HepG2 (cell line): ENCODE data around the gene ARMC2. TPM values are rescaled to one million over a fixed set of nuclear protein-coding genes. Genes with fewer than 3 reads are reported as not detected.

Experiments
- ATAC-seq: fragments of 200-7000 bp; cut with Tn5 transposase; 3 replicates; pipeline ENCODE4 v1.9.1; 2020; ENCODE audit warnings: mild to moderate bottlenecking, moderate library complexity
- BruUV-seq: library from RNA; stranded (reverse); fragments of 400-500 nt; replicated peaks from 2 replicates; lab custom pipeline; 2021; lab: Mats Ljungman, UMichigan
- CTCF ChIA-PET: fragments of 300-600 bp; formaldehyde crosslinking; extraction: SDS; loops from one replicate; lab custom pipeline; 2021; ENCODE audit warnings: low total read pairs, inconsistent platforms, low intra/inter-chr PET ratio; lab: Yijun Ruan, JAX
- POLR2A ChIA-PET: fragments of 350-600 bp; sonication (Branson Sonifier 250); formaldehyde crosslinking; loops from one replicate; lab custom pipeline; 2020; ENCODE audit warnings: antibody characterized with exemption, inconsistent platforms; lab: Yijun Ruan, JAX
- DNase-seq: peaks from one replicate; pipeline ENCODE4 v3.0.0-alpha.2; 2015; ENCODE audit warnings: low spot score
- FAIRE-seq: peaks from 3 replicates; lab custom pipeline; 2011; peaks lifted over from hg19 to GRCh38; lab: Jason Lieb, UNC
- H2AFZ ChIP-seq: one replicate; pipeline ENCODE4 v1.6.1; 2011; ENCODE audit warnings: low read length, inconsistent platforms
- H3K27ac ChIP-seq: fragments of 300-600 bp; 3 replicates; pipeline ENCODE4 v1.8.0; 2011; ENCODE audit warnings: mixed run types, mild to moderate bottlenecking, mixed read lengths, low read length, inconsistent platforms; ENCODE audit not compliant: insufficient read depth; ENCODE audit errors: extremely low read length
- H3K27me3 ChIP-seq, 2 experiments: fragments of 200-600 bp in 1 of 2; 2 replicates in 1 of 2; 3 replicates in 1 of 2; pipeline versions ENCODE4 v1.6.0 to v1.8.0; 2011; ENCODE audit warnings: low read length in 2 of 2, mild to moderate bottlenecking in 2 of 2, moderate library complexity in 2 of 2, inconsistent platforms in 1 of 2; ENCODE audit not compliant: insufficient read depth in 2 of 2, control insufficient read depth in 1 of 2
- H3K36me3 ChIP-seq, 2 experiments: fragments of 200-600 bp in 1 of 2; replicated peaks in 1 of 2; 2 replicates in 1 of 2; 3 replicates in 1 of 2; pipeline versions ENCODE4 v1.5.1 to v1.8.0; 2011; ENCODE audit warnings: low read length in 2 of 2, inconsistent platforms in 1 of 2; ENCODE audit not compliant: insufficient read depth in 2 of 2, control insufficient read depth in 1 of 2
- H3K4me1 ChIP-seq: 2 replicates; pipeline ENCODE4 v1.5.1; 2012; ENCODE audit warnings: low read length, inconsistent platforms; ENCODE audit not compliant: insufficient read depth
- H3K4me2 ChIP-seq: 2 replicates; pipeline ENCODE4 v1.6.0; 2011; ENCODE audit warnings: low read depth, low read length, inconsistent platforms
- H3K4me3 ChIP-seq, 3 experiments: fragments of 200-600 bp in 1 of 3; sonication (generic), shearing (Covaris generic) in 1 of 3; replicated peaks in 1 of 3; 2 replicates each; pipeline ENCODE4 v1.5.1; 2011 to 2016; ENCODE audit warnings: low read length in 3 of 3, inconsistent platforms in 2 of 3, low read depth in 2 of 3, mild to moderate bottlenecking in 2 of 3, control low read depth in 1 of 3, mixed read lengths in 1 of 3; ENCODE audit not compliant: insufficient read depth in 1 of 3
- H3K79me2 ChIP-seq: one replicate; pipeline ENCODE4 v1.6.1; 2011; ENCODE audit warnings: low read length, inconsistent platforms; ENCODE audit not compliant: insufficient read depth
- H3K9ac ChIP-seq: 2 replicates; pipeline ENCODE4 v1.6.0; 2011; ENCODE audit warnings: mild to moderate bottlenecking, low read depth, low read length, inconsistent platforms; ENCODE audit not compliant: insufficient read depth
- H3K9me3 ChIP-seq: 2 replicates; pipeline ENCODE4 v1.5.1; 2012; ENCODE audit warnings: mild to moderate bottlenecking, low read length
- H4K20me1 ChIP-seq: 2 replicates; pipeline ENCODE4 v1.6.0; 2011; ENCODE audit warnings: inconsistent platforms, mild to moderate bottlenecking, low read length, moderate library complexity; ENCODE audit not compliant: insufficient read depth
- CSRNP1 ChIP-seq: sonication (generic); formaldehyde crosslinking; IDR thresholded peaks from 2 replicates; pipeline ENCODE4 v1.8.1; 2023; ENCODE audit warnings: mild to moderate bottlenecking, missing genetic modification reagents
- IRX3 ChIP-seq: sonication (generic); formaldehyde crosslinking; IDR thresholded peaks from 2 replicates; pipeline ENCODE4 v1.8.1; 2023; ENCODE audit warnings: mild to moderate bottlenecking, low read depth, missing genetic modification reagents, borderline replicate concordance
- KMT2B ChIP-seq: IDR thresholded peaks from 2 replicates; pipeline ENCODE4 v1.6.1; 2016; ENCODE audit warnings: missing genetic modification reagents, missing compliant biosample characterization
- MXD4 ChIP-seq: IDR thresholded peaks from 2 replicates; pipeline ENCODE4 v1.6.1; 2016; ENCODE audit warnings: mild to moderate bottlenecking, missing biosample characterization, missing genetic modification reagents
- NFIB ChIP-seq: sonication (generic); formaldehyde crosslinking; IDR thresholded peaks from 2 replicates; pipeline ENCODE4 v1.9.0; 2021; ENCODE audit warnings: missing genetic modification reagents, mild to moderate bottlenecking, borderline replicate concordance
- NRL ChIP-seq: sonication (generic); formaldehyde crosslinking; IDR thresholded peaks from 2 replicates; pipeline ENCODE4 v1.5.0; 2020; ENCODE audit warnings: missing genetic modification reagents, mild to moderate bottlenecking, moderate library complexity, borderline replicate concordance
- PAWR ChIP-seq: sonication (generic); formaldehyde crosslinking; IDR thresholded peaks from 2 replicates; pipeline ENCODE4 v1.4.0; 2020; ENCODE audit warnings: missing genetic modification reagents, mild to moderate bottlenecking, borderline replicate concordance
- RBM22 ChIP-seq: fragments of 200-400 bp; formaldehyde crosslinking; optimal IDR thresholded peaks from 2 replicates; pipeline ENCODE3; 2017; ENCODE audit warnings: mild to moderate bottlenecking, low read length, moderate library complexity
- REXO4 ChIP-seq: sonication (generic); formaldehyde crosslinking; IDR thresholded peaks from 2 replicates; pipeline ENCODE4 v1.8.0; 2022; ENCODE audit warnings: missing genetic modification reagents, mild to moderate bottlenecking, borderline replicate concordance
- SIN3A ChIP-seq: IDR thresholded peaks from 2 replicates; pipeline ENCODE4 v1.6.1; 2011; ENCODE audit warnings: low read depth, mild to moderate bottlenecking, control low read depth, low read length, borderline replicate concordance
- SPEN ChIP-seq: sonication (generic); formaldehyde crosslinking; IDR thresholded peaks from 2 replicates; pipeline ENCODE4 v1.5.1; 2020; ENCODE audit warnings: low read depth, mild to moderate bottlenecking, missing genetic modification reagents
- SRF ChIP-seq: IDR thresholded peaks from 2 replicates; pipeline ENCODE4 v1.6.1; 2011; ENCODE audit warnings: mild to moderate bottlenecking, low read depth, low read length, moderate library complexity
- TOPORS ChIP-seq: sonication (generic); formaldehyde crosslinking; IDR thresholded peaks from 2 replicates; pipeline ENCODE4 v1.8.0; 2023; ENCODE audit warnings: mild to moderate bottlenecking, missing genetic modification reagents
- ZBTB38 ChIP-seq: sonication (generic); formaldehyde crosslinking; IDR thresholded peaks from 2 replicates; pipeline ENCODE4 v1.5.1; 2020; ENCODE audit warnings: mild to moderate bottlenecking, missing genetic modification reagents
- ZC3H4 ChIP-seq: sonication (generic); formaldehyde crosslinking; IDR thresholded peaks from 2 replicates; pipeline ENCODE4 v1.4.0; 2020; ENCODE audit warnings: missing genetic modification reagents, borderline replicate concordance
- ZNF121 ChIP-seq: sonication (generic); formaldehyde crosslinking; IDR thresholded peaks from 2 replicates; pipeline ENCODE4 v1.5.0; 2020; ENCODE audit warnings: mild to moderate bottlenecking, missing genetic modification reagents
- ZNF225 ChIP-seq: sonication (generic); formaldehyde crosslinking; IDR thresholded peaks from 2 replicates; pipeline ENCODE4 v1.4.0; 2020; ENCODE audit warnings: mild to moderate bottlenecking, missing genetic modification reagents
- ZSCAN20 ChIP-seq: sonication (generic); formaldehyde crosslinking; IDR thresholded peaks from 2 replicates; pipeline ENCODE4 v1.4.0; 2020; ENCODE audit warnings: missing genetic modification reagents, mild to moderate bottlenecking, borderline replicate concordance
- WGBS: methylation state at CpG from one replicate; pipeline ENCODE4 v1.1.6; 2017; ENCODE audit warnings: low lambda C conversion rate; 5-methylcytosine and 5-hydroxymethylcytosine counted together
- in situ Hi-C: cut with HindIII; loops from 2 replicates; pipeline ENCODE4 v1.10.0; 2017; ENCODE audit warnings: low pct_unique_long_range_greater_than_20kb; ENCODE audit not compliant: extremely low pct_ligation_motif_present
- intact Hi-C: fragments of 100-400 bp; cut with micrococcal nuclease; formaldehyde crosslinking; loops from one replicate; pipeline ENCODE4 v1.10.0; 2022; ENCODE audit not compliant: unreplicated experiment
- polyA plus RNA-seq, 8 experiments: library from polyadenylated mRNA; depleted of rRNA in 3 of 8; stranded (reverse) in 7 of 8; unstranded in 1 of 8; fragments of >200 nt; fragmentation: Illumina TruSeq in 4 of 8; extraction: Trizol in 4 of 8; gene quantifications; 2 replicates each; pipeline versions ENCODE4 v1.2.1 to v1.2.3, GENCODE V29; 2011 to 2016; ENCODE audit warnings: low read depth in 4 of 8, missing spikeins in 1 of 8, mixed read lengths in 1 of 8; ENCODE audit not compliant: insufficient read depth in 1 of 8
- total RNA-seq, 5 experiments: library from RNA; depleted of rRNA; stranded (reverse); fragments of >200 nt; fragmentation: Illumina TruSeq; extraction: Trizol; gene quantifications; 2 replicates each; pipeline ENCODE4 v1.2.3, GENCODE V29; 2016; ENCODE audit warnings: low read depth in 1 of 5
- TF ChIP-seq, protein P1 (sequence below): sonication (generic); formaldehyde crosslinking; IDR thresholded peaks from 2 replicates; pipeline ENCODE4 v1.8.0; 2022; ENCODE audit warnings: mild to moderate bottlenecking, missing genetic modification reagents, moderate library complexity

ARMC2 gene
- total and polyA plus RNA-seq, 2 of the 13 experiments (the other 11 are each of a cell fraction or from before 2014, with no cell fraction given): 1.4 to 3.2 TPM

DNA sequence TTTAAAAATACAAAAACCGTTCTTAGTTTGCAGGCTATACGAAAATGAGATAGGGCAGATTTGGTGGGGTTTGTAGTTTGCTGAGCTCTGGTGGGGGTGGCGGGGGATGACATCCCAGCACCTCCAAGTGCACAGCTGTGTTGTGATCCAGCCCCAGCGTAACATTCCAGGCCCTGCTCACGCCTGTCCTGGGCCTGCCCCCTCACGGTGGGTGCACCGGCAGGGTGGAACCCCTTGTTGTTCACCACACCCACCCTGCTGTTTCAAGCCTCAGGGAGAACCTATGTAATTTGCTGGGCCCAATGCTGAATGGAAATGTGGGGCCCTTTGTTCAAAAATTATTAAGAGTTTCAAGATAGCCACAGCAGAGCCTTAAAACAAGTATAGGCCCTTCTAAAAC is 25.0 kb downstream of the ARMC2 start:
- no TSS peak for BruUV-seq
- no peaks in the 10 kb centered on the region for H4K20me1 ChIP-seq
- H3K79me2 ChIP-seq: no peaks in the 10 kb centered on the region
- no peaks in the 10 kb centered on the region for H3K9me3 ChIP-seq
- no peaks in the 10 kb centered on the region for H3K27me3 ChIP-seq
- in situ Hi-C loops: no loop called here
- ChIA-PET POLR2A (no interaction called here), CTCF (no interaction called here)
- no peaks in the 10 kb centered on the region for H3K36me3 ChIP-seq
- DNase-seq: no peak
- no peak overlapping the region for H3K4me3 ChIP-seq
- no peak overlapping the region for H3K4me2 ChIP-seq
- H3K4me1 ChIP-seq: no peaks in the 10 kb centered on the region
- no peak overlapping the region for H3K27ac ChIP-seq
- TF ChIP-seq SPEN (CRISPR knock-in tag): no peak
- no peak for TF ChIP-seq NRL (CRISPR knock-in tag)
- TF ChIP-seq TOPORS (CRISPR knock-in tag): no peak
- no peak for TF ChIP-seq ZNF121
- no peak for TF ChIP-seq ZSCAN20 (CRISPR knock-in tag)
- TF ChIP-seq ZBTB38 (CRISPR knock-in tag): no peak
- TF ChIP-seq ZNF225 (CRISPR knock-in tag): no peak
- TF ChIP-seq ZC3H4 (CRISPR knock-in tag): no peak
- no peak for TF ChIP-seq SRF
- 86% methylated on average over 3 of the region's 7 CpGs for WGBS
- H2AFZ ChIP-seq: no peak overlapping the region
- FAIRE-seq: no peak
- intact Hi-C loops: no loop called here
- no peak for ATAC-seq
- H3K9ac ChIP-seq: no peak overlapping the region

DNA sequence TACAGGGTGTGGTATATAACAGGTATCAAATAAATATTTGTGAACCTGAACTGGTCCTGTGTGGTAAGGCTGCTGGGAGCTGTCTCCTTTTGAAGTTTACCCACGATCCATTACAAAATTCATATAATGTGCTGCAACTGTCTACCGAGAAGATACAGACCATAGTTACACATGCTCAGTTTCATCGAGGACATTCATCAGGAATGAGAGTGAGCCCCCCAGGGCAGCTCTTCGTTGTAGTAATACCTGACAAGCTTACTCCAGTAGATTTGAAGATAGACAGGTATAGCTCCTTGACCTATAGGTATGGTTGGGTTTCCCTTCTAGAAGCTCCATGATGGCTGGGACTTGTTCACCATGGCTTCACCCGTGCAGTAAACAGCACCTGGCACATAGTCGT is 25.7 kb downstream of the ARMC2 start:
- Histone ChIP-seq H3K4me1 (no peaks in the 10 kb centered on the region), H3K27me3 (no peaks in the 10 kb centered on the region), H3K79me2 (no peaks in the 10 kb centered on the region), H3K9ac (no peak overlapping the region), H3K27ac (no peak overlapping the region), H2AFZ (no peak overlapping the region), H3K36me3 (no peaks in the 10 kb centered on the region), H3K9me3 (no peaks in the 10 kb centered on the region), H3K4me2 (no peak overlapping the region), H3K4me3 (no peak overlapping the region), H4K20me1 (no peaks in the 10 kb centered on the region)
- intact Hi-C loops: no loop called here
- no TSS peak for BruUV-seq
- ATAC-seq (no peak), DNase-seq (no peak), FAIRE-seq (no peak)
- CTCF ChIA-PET: no interaction called here
- in situ Hi-C loops: no loop called here
- POLR2A ChIA-PET: no interaction called here
- WGBS: 82% methylated on average over 6 of the region's 6 CpGs
- no peak for TF ChIP-seq SIN3A
- TF ChIP-seq CSRNP1 (CRISPR knock-in tag): no peak
- TF ChIP-seq, protein P1, sequence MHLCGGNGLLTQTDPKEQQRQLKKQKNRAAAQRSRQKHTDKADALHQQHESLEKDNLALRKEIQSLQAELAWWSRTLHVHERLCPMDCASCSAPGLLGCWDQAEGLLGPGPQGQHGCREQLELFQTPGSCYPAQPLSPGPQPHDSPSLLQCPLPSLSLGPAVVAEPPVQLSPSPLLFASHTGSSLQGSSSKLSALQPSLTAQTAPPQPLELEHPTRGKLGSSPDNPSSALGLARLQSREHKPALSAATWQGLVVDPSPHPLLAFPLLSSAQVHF (CRISPR knock-in tag): no peak
- no peak for TF ChIP-seq NFIB (CRISPR knock-in tag)
- TF ChIP-seq PAWR: no peak
- TF ChIP-seq RBM22: no peak
- no peak for TF ChIP-seq MXD4
- TF ChIP-seq REXO4 (CRISPR knock-in tag): no peak
- no peak for TF ChIP-seq KMT2B
- TF ChIP-seq IRX3 (CRISPR knock-in tag): no peak
